ENCODE measurements around the gene ATP10A. TPM values are rescaled to one million over a fixed set of nuclear protein-coding genes. Genes with fewer than 3 reads are reported as not detected.

Gene ATP10A
- total and polyA plus RNA-seq, 9 donors: 0.28 to 3.2 (median 1.1) TPM

DNA sequence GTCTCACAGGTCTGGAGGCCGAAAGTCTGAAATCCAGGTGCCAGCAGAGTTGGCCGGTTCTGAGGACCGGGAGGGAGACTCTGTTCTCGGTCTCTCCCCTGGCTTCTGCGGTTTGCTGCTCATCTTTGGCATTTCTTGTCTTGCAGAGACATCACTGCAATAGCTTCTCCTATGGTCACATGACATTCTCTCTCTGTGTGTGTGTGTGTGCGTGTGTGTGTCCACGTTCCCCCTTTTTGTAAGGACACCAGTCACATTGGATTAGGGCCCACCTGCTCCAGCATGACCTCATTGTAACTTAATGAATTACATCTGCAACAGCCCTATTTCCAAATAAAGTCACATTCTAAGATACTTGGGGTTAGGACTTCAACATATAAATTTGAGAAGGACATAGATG, 12.4 kb upstream of the ATP10A start:
- intact Hi-C loops (cut with DNase I): no loop called here
- Histone ChIP-seq H3K36me3 (no peaks in the 10 kb centered on the region), H3K4me3 (no peak overlapping the region), H3K27ac (no peak overlapping the region), H3K27me3 (no peaks in the 10 kb centered on the region), H3K9me3 (no peaks in the 10 kb centered on the region), H3K4me1 (ENCODE audit: insufficient read depth) (no peaks in the 10 kb centered on the region)
- 90 to 93% (median 91%) methylated on average over 7 of the region's 7 CpGs for WGBS, 3 donors
- no peak for DNase-seq
- TF ChIP-seq CTCF (IDR thresholded peaks at IDR 0.05): no peak

- TF ChIP-seq CTCF (IDR thresholded peaks at IDR 0.05) (no peak), POLR2A (IDR thresholded peaks at IDR 0.05) (no peak), EP300 (IDR thresholded peaks at IDR 0.05) (no peak)
- no peak overlapping the region for H3K4me3 ChIP-seq
- intact Hi-C loops (cut with DNase I): no loop called here
- no peaks in the 10 kb centered on the region for H3K36me3 ChIP-seq
- H3K27me3 ChIP-seq: no peaks in the 10 kb centered on the region
- DNase-seq: no peak
- H3K27ac ChIP-seq: no peak overlapping the region
- H3K4me1 ChIP-seq (ENCODE audit: insufficient read depth): no peaks in the 10 kb centered on the region
- H3K9me3 ChIP-seq: no peaks in the 10 kb centered on the region
These were observed 11.3 kb upstream of the ATP10A start for GRCh38 chr15:25874379-25874778.

- no peak for DNase-seq
- Histone ChIP-seq H3K27me3 (no peaks in the 10 kb centered on the region), H3K27ac (no peak overlapping the region), H3K36me3 (no peaks in the 10 kb centered on the region), H3K4me3 (no peak overlapping the region), H3K9me3 (no peaks in the 10 kb centered on the region), H3K4me1 (ENCODE audit: insufficient read depth) (no peaks in the 10 kb centered on the region)
- no peak for TF ChIP-seq EP300 (IDR thresholded peaks at IDR 0.05)
- intact Hi-C loops (cut with DNase I): no loop called here
These were observed 8.3 kb upstream of the ATP10A start for GRCh38 chr15:25871403-25871802.

- no peaks in the 10 kb centered on the region for H3K27me3 ChIP-seq
- no peaks in the 10 kb centered on the region for H3K4me1 ChIP-seq (ENCODE audit: insufficient read depth)
- H3K9me3 ChIP-seq: no peaks in the 10 kb centered on the region
- no peak overlapping the region for H3K27ac ChIP-seq
- no peaks in the 10 kb centered on the region for H3K36me3 ChIP-seq
- no peak for DNase-seq
- no peak overlapping the region for H3K4me3 ChIP-seq
- TF ChIP-seq EP300 (IDR thresholded peaks at IDR 0.05) (no peak), POLR2A (IDR thresholded peaks at IDR 0.05) (no peak), CTCF (IDR thresholded peaks at IDR 0.05) (no peak)
- WGBS, 3 donors: 88 to 94% (median 91%) methylated on average over 2 of the region's 2 CpGs
- intact Hi-C loops (cut with DNase I): no loop called here
These were observed 7.8 kb upstream of the ATP10A start for GRCh38 chr15:25870938-25871337.

DNA sequence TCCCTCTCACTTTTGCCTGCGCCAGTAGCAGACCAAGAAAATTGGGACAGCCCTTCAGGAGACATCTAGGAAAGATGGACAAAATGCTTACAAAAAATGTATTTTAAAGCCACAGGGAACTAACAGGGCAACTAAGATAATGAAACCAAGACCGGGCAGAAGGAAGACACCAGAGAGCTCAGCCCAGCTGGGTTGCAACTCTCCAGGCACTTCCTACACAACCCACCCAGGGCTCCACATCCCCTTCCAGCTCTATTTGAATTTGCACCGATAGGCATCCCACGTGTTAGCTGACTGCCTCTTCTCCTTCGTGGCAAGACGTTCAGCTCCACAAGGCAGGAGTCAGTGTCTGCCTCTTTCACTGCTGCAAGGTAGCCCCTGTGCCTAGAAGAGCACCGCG, 6.6 kb upstream of the ATP10A start:
- Histone ChIP-seq H3K4me3 (no peak overlapping the region), H3K36me3 (no peaks in the 10 kb centered on the region), H3K9me3 (no peaks in the 10 kb centered on the region), H3K4me1 (ENCODE audit: insufficient read depth) (no peaks in the 10 kb centered on the region), H3K27ac (no peak overlapping the region), H3K27me3 (no peaks in the 10 kb centered on the region)
- DNase-seq: no peak
- TF ChIP-seq EP300 (IDR thresholded peaks at IDR 0.05) (no peak), POLR2A (IDR thresholded peaks at IDR 0.05) (no peak), CTCF (IDR thresholded peaks at IDR 0.05) (no peak)
- intact Hi-C loops (cut with DNase I): no loop called here
- 48 to 62% (median 57%) methylated on average over 8 of the region's 8 CpGs for WGBS, 3 donors

Data from ovary (tissue), 9 donors.